ENCODE data around the gene ZBTB20. TPM values are rescaled to one million over a fixed set of nuclear protein-coding genes. Genes with fewer than 3 reads are reported as not detected.

Gene ZBTB20
- total and polyA plus RNA-seq, 9 donors: 4.3 to 160 (median 107) TPM

DNA sequence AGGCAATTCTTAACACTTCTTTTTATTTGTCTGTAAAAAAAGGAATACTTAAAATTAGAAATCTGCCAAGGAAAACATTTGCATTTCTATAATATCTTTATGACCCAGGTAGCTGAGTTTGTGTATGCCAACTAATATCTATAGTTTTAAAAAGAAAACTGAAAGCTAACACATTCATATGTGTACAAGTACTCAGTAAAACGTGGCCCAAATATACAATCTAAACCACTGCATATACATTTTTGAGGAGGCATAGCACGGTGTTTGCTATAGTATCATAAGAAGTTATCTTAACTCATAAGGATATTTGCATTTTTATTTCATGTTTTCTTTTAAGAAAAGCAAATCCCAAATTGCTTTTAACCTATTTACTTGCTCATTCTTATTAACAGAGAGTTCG, 172.7 kb downstream of the ZBTB20 start:
- 85 to 90% (median 85%) methylated on average over 3 of the region's 3 CpGs for WGBS, 3 donors
- no peak for DNase-seq

DNA sequence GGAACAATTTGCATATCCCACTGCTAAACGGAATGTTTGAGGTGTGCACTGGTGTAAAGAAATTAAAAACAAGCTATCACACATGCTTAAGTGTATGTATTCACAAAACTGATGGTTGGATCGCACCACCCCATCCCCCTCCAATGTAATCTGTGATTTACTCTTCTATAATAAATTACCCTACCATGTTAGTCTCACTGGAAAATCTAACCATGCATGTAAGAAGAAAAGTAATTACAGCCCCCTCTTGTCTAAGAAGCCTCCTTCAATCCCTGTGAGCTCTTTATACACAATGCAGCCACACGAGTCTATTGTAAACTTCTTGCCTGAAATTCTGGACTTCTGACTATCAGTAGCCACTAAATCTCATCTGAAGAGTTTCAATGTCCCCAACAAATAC, 173.6 kb downstream of the ZBTB20 start:
- Histone ChIP-seq H3K36me3 (no peaks in the 10 kb centered on the region), H3K27me3 (no peaks in the 10 kb centered on the region), H3K27ac (no peak overlapping the region), H3K4me3 (no peak overlapping the region), H3K4me1 (ENCODE audit: insufficient read depth) (no peaks in the 10 kb centered on the region), H3K9me3 (no peaks in the 10 kb centered on the region)
- 82 to 92% (median 91%) methylated on average over 3 of the region's 3 CpGs for WGBS, 3 donors
- intact Hi-C loops (cut with DNase I): no loop called here
- TF ChIP-seq EP300 (IDR thresholded peaks at IDR 0.05) (no peak), POLR2A (IDR thresholded peaks at IDR 0.05) (no peak)
- TF ChIP-seq, protein P1, sequence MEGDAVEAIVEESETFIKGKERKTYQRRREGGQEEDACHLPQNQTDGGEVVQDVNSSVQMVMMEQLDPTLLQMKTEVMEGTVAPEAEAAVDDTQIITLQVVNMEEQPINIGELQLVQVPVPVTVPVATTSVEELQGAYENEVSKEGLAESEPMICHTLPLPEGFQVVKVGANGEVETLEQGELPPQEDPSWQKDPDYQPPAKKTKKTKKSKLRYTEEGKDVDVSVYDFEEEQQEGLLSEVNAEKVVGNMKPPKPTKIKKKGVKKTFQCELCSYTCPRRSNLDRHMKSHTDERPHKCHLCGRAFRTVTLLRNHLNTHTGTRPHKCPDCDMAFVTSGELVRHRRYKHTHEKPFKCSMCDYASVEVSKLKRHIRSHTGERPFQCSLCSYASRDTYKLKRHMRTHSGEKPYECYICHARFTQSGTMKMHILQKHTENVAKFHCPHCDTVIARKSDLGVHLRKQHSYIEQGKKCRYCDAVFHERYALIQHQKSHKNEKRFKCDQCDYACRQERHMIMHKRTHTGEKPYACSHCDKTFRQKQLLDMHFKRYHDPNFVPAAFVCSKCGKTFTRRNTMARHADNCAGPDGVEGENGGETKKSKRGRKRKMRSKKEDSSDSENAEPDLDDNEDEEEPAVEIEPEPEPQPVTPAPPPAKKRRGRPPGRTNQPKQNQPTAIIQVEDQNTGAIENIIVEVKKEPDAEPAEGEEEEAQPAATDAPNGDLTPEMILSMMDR (IDR thresholded peaks at IDR 0.05): no peak
- no peak for DNase-seq

More for the DNA sequence above, 172.7 kb downstream of the ZBTB20 start:
- intact Hi-C loops (cut with DNase I): no loop called here
- Histone ChIP-seq H3K9me3 (no peaks in the 10 kb centered on the region), H3K4me3 (no peak overlapping the region), H3K27me3 (no peaks in the 10 kb centered on the region), H3K27ac (no peak overlapping the region), H3K4me1 (ENCODE audit: insufficient read depth) (no peaks in the 10 kb centered on the region), H3K36me3 (no peaks in the 10 kb centered on the region)
- TF ChIP-seq POLR2A (IDR thresholded peaks at IDR 0.05): no peak
- TF ChIP-seq EP300 (IDR thresholded peaks at IDR 0.05): no peak
- TF ChIP-seq, protein P1 (IDR thresholded peaks at IDR 0.05): no peak

DNA sequence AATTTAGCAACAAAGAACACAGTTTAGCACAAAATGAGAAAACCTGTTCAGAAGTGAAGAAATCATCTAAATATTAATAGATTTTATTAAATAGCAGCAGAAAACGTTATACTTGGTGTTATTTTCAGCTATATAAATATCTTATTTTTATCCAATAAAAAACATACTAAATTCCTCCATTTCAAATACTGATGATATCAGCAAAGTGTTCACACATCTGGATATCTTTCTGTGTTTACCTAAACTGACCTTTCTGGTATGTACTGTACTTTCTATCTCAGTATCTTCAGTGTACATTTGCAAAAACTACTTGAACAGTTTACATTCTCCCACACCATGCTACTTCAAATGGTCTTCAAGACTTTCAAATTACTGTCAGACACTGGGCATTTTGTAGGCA, 179.9 kb downstream of the ZBTB20 start:
- no peak for DNase-seq
- H3K27ac ChIP-seq: no peak overlapping the region
- H3K27me3 ChIP-seq: no peaks in the 10 kb centered on the region
- TF ChIP-seq, protein P1 (IDR thresholded peaks at IDR 0.05): no peak
- H3K36me3 ChIP-seq: no peaks in the 10 kb centered on the region
- H3K9me3 ChIP-seq: no peaks in the 10 kb centered on the region
- intact Hi-C loops (cut with DNase I): no loop called here
- H3K4me3 ChIP-seq: no peak overlapping the region
- WGBS, 3 donors: 24 to 38% (median 24%) methylated on average over 1 of the region's 1 CpG
- H3K4me1 ChIP-seq (ENCODE audit: insufficient read depth): no peaks in the 10 kb centered on the region

DNA sequence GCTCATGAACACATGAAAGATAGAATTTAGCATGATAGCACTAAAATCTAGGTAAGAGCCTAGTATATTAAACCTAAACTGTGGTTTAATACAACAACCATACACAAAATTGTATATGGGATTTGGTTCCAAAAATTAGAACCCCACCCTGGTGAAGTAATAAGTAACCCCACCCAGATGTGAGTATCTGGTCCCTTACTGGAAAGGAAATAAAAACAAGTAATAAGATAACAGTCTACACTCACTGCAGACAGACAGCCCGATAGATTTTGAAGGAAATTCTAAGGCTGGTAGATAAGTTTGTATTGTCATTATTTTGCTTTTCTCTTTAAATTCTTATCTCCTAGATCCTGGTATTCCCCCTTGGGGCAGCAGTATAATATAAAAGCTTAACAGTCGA, 184.9 kb downstream of the ZBTB20 start:
- Histone ChIP-seq H3K36me3 (no peaks in the 10 kb centered on the region), H3K27me3 (no peaks in the 10 kb centered on the region), H3K27ac (no peak overlapping the region), H3K4me1 (ENCODE audit: insufficient read depth) (no peaks in the 10 kb centered on the region), H3K4me3 (no peak overlapping the region), H3K9me3 (no peaks in the 10 kb centered on the region)
- 46 to 69% (median 55%) methylated on average over 2 of the region's 2 CpGs for WGBS, 3 donors
- intact Hi-C loops (cut with DNase I): no loop called here
- DNase-seq: no peak
- TF ChIP-seq EP300 (IDR thresholded peaks at IDR 0.05) (no peak), POLR2A (IDR thresholded peaks at IDR 0.05) (no peak)
- TF ChIP-seq, protein P1 (IDR thresholded peaks at IDR 0.05): no peak

DNA sequence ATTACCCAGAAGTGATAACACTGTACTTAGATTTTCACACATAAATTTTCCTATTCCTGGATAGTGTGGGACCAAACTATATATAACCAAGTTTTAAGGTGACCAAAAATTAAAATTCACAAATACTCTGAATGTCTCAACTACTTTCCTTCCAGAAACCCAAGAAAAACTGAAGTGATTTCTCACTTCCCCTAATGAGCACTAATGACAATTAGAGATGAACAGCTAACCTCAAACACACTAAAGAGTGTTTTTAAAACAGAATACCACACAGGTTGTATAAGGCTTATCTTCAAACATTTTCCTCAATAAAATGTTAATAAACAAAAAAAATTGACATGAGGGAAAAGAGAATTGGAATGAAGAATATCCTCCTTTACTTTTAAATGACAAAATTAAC, 188.2 kb downstream of the ZBTB20 start:
- Histone ChIP-seq H3K27ac (no peak overlapping the region), H3K27me3 (no peaks in the 10 kb centered on the region), H3K4me3 (no peak overlapping the region), H3K36me3 (no peaks in the 10 kb centered on the region), H3K4me1 (ENCODE audit: insufficient read depth) (no peaks in the 10 kb centered on the region), H3K9me3 (no peaks in the 10 kb centered on the region)
- DNase-seq: no peak
- no peak for TF ChIP-seq EP300 (IDR thresholded peaks at IDR 0.05)
- no peak for TF ChIP-seq POLR2A (IDR thresholded peaks at IDR 0.05)
- TF ChIP-seq, protein P1 (IDR thresholded peaks at IDR 0.05): no peak
- intact Hi-C loops (cut with DNase I): no loop called here
